Ascending aorta (tissue), 2 donors: ENCODE data around the gene TPP1. TPM values are rescaled to one million over a fixed set of nuclear protein-coding genes. Genes with fewer than 3 reads are reported as not detected.

ENCODE experiments used
- DNase-seq, 2 donors: peaks; one replicate each; pipeline ENCODE4 v3.0.0-alpha.2; 2019; ENCODE audit warnings: low spot score in 2 of 2
- H3K27ac ChIP-seq, 2 donors: fragments of 200-600 bp; sonication (generic); one replicate each; pipeline ENCODE4 v1.5.1; 2016 to 2017; ENCODE audit warnings: mild to moderate bottlenecking in 1 of 2
- H3K27me3 ChIP-seq: fragments of 200-600 bp; sonication (generic); one replicate; pipeline ENCODE4 v1.5.1; 2017
- H3K36me3 ChIP-seq, 2 donors: fragments of 200-600 bp; sonication (generic); one replicate each; pipeline ENCODE4 v1.5.1; 2016
- H3K4me1 ChIP-seq, 2 donors: fragments of 200-600 bp; sonication (generic); one replicate each; pipeline ENCODE4 v1.5.1; 2016 to 2017; ENCODE audit warnings: mild to moderate bottlenecking in 1 of 2
- H3K4me3 ChIP-seq, 2 donors: fragments of 200-600 bp; sonication (generic); one replicate each; pipeline ENCODE4 v1.5.1; 2016 to 2017; ENCODE audit warnings: mild to moderate bottlenecking in 1 of 2
- H3K9me3 ChIP-seq, 2 donors: fragments of 200-600 bp; sonication (generic); one replicate each; pipeline ENCODE4 v1.5.1; 2016
- intact Hi-C: fragments of 100-400 bp; cut with DNase I; formaldehyde crosslinking; loops from one replicate; pipeline ENCODE4 v1.15.1; 2023
- total RNA-seq: library from RNA; depleted of rRNA; stranded (reverse); fragments of >200 nt; gene quantifications from one replicate; pipeline ENCODE4 v1.1.0, GENCODE V29; 2016
- TF ChIP-seq, protein P1 (sequence below), 3 experiments: fragments of 200-600 bp in 2 of 3; fragments of 450-650 bp in 1 of 3; sonication (generic) in 2 of 3; IDR thresholded peaks; one replicate each; pipeline ENCODE4 v1.5.1; 2016 to 2019; ENCODE audit warnings: antibody characterized with exemption in 3 of 3, mild to moderate bottlenecking in 1 of 3, moderate library complexity in 1 of 3

TPP1 gene
- total RNA-seq, 1 donor from 2014 or later, result 96.7 TPM

GRCh38 chr11:6625832-6626420 lies 6.7 kb upstream of the TPP1 start:
- no peaks in the 10 kb centered on the region for H3K27me3 ChIP-seq
- DNase-seq, result no peak
- no peak overlapping the region for H3K4me3 ChIP-seq
- no peak overlapping the region for H3K27ac ChIP-seq
- H3K36me3 ChIP-seq, result peaks cover 61 to 69% of the 10 kb centered on the region in 2 donors
- no peaks in the 10 kb centered on the region for H3K9me3 ChIP-seq
- no peaks in the 10 kb centered on the region for H3K4me1 ChIP-seq
- intact Hi-C loops, result no loop called here
- TF ChIP-seq, protein P1, sequence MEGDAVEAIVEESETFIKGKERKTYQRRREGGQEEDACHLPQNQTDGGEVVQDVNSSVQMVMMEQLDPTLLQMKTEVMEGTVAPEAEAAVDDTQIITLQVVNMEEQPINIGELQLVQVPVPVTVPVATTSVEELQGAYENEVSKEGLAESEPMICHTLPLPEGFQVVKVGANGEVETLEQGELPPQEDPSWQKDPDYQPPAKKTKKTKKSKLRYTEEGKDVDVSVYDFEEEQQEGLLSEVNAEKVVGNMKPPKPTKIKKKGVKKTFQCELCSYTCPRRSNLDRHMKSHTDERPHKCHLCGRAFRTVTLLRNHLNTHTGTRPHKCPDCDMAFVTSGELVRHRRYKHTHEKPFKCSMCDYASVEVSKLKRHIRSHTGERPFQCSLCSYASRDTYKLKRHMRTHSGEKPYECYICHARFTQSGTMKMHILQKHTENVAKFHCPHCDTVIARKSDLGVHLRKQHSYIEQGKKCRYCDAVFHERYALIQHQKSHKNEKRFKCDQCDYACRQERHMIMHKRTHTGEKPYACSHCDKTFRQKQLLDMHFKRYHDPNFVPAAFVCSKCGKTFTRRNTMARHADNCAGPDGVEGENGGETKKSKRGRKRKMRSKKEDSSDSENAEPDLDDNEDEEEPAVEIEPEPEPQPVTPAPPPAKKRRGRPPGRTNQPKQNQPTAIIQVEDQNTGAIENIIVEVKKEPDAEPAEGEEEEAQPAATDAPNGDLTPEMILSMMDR (IDR thresholded peaks at IDR 0.05), result no peak

DNA sequence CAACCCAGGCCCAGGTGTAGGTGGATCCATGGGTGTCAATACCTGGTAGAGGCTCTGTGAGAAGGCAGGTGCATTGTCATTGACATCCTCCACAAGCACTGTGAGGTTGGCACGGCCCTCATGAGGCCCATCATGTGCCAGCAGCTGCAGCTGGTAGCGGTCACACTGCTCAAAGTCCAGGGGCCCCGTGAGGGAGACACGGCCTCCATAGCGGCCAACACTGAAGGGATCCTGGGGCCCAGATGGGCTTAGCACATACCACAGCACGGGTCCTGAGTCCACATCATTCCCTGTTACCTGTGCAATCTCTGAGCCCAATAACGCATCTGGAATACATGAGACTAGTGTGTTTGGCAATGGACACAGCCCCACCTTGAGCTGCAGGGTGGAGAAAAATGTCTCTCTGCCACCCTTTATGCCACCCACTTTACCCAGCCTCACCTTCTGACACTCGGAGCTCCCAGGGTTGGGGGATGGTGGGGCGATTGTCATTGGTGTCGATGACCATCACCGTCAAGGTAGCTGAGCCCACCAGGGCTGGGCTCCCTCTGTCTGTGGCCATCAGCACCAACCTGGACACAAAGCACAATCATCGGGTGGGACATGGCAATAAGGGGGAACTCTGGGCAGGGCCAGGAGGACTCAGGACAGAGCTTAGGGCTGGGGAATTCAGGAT lies 6.1 kb upstream of the TPP1 start:
- TF ChIP-seq, protein P1 (IDR thresholded peaks at IDR 0.05), result no peak
- Histone ChIP-seq H3K36me3 (peaks cover 55 to 64% of the 10 kb centered on the region in 2 donors), H3K4me3 (no peak overlapping the region), H3K27ac (no peak overlapping the region), H3K27me3 (no peaks in the 10 kb centered on the region), H3K4me1 (no peaks in the 10 kb centered on the region), H3K9me3 (no peaks in the 10 kb centered on the region)
- intact Hi-C loops, result no loop called here
- no peak for DNase-seq

DNA sequence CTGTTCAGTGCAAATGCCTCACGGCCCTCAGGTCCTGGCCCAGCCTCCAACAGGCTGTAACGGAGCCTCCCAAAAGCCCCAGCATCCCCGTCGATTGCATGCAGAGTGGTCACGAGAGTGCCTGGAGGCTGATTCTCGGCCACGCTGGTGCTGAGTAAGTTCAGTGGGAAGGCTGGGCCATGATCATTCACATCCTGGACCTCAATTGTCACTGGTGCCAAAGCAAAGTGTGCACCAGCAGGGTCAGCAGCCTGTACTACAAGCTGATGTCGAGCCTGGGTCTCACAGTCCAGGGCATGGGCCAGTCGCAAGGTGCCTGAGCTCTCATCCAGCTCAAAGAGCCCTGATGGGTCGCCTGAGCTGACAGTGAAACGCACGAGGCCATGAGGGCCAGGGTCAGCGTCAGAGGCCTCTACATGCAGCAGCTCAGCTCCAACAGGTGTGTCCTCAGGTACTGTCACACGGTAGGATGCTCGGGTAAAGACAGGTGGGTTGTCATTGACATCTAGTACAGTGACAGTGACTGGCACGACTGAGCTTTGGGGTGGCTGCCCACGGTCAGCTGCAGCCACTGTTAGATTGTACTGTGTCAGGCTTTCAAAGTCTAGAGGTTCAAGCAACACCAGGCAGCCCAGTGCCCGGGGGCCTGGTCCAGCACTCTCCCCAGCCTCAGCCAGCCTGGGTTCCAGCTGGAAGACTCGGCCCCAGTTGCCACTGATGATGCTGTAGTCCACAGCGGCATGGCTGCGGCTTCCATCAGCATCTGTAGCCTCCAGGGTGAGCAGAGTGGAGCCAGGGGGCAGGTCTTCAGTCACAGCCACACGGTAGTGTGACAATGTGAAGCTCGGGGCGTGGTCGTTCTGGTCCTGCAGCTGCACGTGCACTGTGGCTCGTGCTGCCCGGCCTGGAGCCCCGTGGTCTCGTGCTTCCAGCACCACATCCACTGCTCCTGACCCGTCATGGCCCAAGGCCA lies 4.5 kb upstream of the TPP1 start:
- H3K27me3 ChIP-seq, result no peaks in the 10 kb centered on the region
- TF ChIP-seq, protein P1 (IDR thresholded peaks at IDR 0.05), result no peak
- H3K9me3 ChIP-seq, result no peaks in the 10 kb centered on the region
- intact Hi-C loops, result no loop called here
- no peak overlapping the region for H3K27ac ChIP-seq
- peaks cover 0 to 5% of the 10 kb centered on the region in 2 donors for H3K4me1 ChIP-seq
- H3K4me3 ChIP-seq, result no peak overlapping the region
- no peak for DNase-seq
- peaks cover 43 to 51% of the 10 kb centered on the region in 2 donors for H3K36me3 ChIP-seq

- TF ChIP-seq, protein P1 (IDR thresholded peaks at IDR 0.05), result no peak
- intact Hi-C loops, result no loop called here
- H3K9me3 ChIP-seq, result no peaks in the 10 kb centered on the region
- H3K27me3 ChIP-seq, result no peaks in the 10 kb centered on the region
- peaks cover 3 to 14% of the 10 kb centered on the region in 2 donors for H3K4me1 ChIP-seq
- no peak overlapping the region for H3K4me3 ChIP-seq
- H3K36me3 ChIP-seq, result peaks cover 35 to 47% of the 10 kb centered on the region in 2 donors
- no peak overlapping the region for H3K27ac ChIP-seq
- no peak for DNase-seq
These were observed 3.3 kb upstream of the TPP1 start for GRCh38 chr11:6622261-6623171.

GRCh38 chr11:6621711-6622211 lies 2.5 kb upstream of the TPP1 start:
- peaks cover 3 to 17% of the 10 kb centered on the region in 2 donors for H3K4me1 ChIP-seq
- no peak for DNase-seq
- no peak overlapping the region for H3K27ac ChIP-seq
- intact Hi-C loops, result no loop called here
- H3K9me3 ChIP-seq, result no peaks in the 10 kb centered on the region
- no peaks in the 10 kb centered on the region for H3K27me3 ChIP-seq
- H3K4me3 ChIP-seq, result no peak overlapping the region
- TF ChIP-seq, protein P1 (IDR thresholded peaks at IDR 0.05), result no peak
- peaks cover 28 to 39% of the 10 kb centered on the region in 2 donors for H3K36me3 ChIP-seq
